Prostate gland (tissue), 2 donors: ENCODE results near the gene LRRC55.

Experiments used
- CTCF ChIP-seq, 4 experiments: fragments of 200-600 bp in 2 of 4; fragments of 450-650 bp in 2 of 4; sonication (generic) in 2 of 4; IDR thresholded peaks; 1 replicate in 3 of 4; 2 replicates in 1 of 4; pipeline ENCODE4 v1.5.1; 2016 to 2019; ENCODE audit warnings: antibody characterized with exemption in 4 of 4, mild to moderate bottlenecking in 2 of 4, moderate library complexity in 2 of 4
- POLR2AphosphoS5 ChIP-seq: sonication (generic); formaldehyde crosslinking; IDR thresholded peaks from one replicate; pipeline ENCODE4 v1.6.1; 2017; ENCODE audit warnings: antibody characterized with exemption

DNA sequence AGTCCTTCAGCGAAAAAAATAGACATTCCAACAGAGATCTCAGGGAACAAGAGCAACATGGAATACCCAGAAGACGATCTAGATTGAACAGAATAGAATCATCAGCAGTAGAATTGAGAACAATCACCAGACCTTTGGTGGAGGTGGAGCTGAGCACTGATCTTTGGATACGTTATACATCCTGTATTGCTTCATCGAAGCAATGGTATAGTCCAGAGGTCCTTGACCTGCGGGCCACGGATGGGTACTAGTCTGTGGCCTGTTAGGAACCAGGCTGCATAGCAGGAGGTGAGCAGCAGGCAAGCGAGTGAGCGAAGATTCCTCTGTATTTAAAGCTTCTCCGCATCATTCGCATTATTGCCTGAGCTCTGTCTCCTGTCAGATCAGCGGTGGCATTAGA lies 17.6 kb downstream of the LRRC55 start:
- no peak for TF ChIP-seq CTCF (IDR thresholded peaks at IDR 0.05)
- TF ChIP-seq POLR2AphosphoS5 = no peak
